Epithelial cell of prostate (primary cell): Measurements from ENCODE around the gene HES7.

ENCODE experiments used
- DNase-seq: peaks from one replicate; pipeline ENCODE4 v3.0.0-alpha.2; 2011; ENCODE audit warnings: low read depth, low spot score
- H3K27ac ChIP-seq: fragments of 450-650 bp; 2 replicates; pipeline ENCODE4 v1.5.1; 2017; ENCODE audit warnings: mild to moderate bottlenecking

HES7 gene

DNA sequence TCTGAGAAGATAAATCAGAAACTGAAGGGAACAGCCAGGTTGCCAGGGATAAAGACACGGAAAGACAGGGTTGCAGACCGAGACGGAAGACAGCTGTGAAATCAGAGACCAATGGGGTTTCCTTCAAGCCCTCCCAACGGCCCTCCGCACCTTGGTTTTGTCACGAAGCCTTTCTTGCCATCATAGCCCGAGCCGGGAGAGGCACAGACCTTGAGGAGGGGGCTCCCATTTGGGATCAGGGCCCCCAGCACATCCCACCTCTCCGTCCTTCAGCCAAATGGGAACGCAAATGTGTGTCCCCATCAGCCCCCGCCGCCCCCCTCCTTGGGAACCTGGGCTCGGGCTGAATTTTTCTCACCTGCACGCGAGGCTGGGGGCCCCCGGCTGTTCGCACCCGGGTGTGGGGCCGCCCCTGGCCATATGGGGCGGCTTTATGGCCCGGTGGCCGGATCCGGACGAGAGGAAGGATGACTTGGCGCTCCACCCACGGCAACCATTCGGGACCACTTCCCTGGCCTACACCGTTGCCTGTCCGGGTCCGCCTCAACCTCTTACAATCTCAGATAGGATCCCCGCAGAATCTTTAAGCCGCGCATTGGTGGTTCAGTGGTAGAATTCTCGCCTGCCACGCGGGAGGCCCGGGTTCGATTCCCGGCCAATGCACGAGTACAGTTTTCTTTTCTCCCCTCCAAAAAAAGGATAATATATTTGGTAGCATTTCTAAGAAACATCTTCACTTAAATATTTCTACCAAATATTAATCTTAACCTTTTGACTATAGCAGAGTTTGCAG lies 1.4 kb upstream of the HES7 start:
- no peak overlapping the region for H3K27ac ChIP-seq
- DNase-seq = no peak

DNA sequence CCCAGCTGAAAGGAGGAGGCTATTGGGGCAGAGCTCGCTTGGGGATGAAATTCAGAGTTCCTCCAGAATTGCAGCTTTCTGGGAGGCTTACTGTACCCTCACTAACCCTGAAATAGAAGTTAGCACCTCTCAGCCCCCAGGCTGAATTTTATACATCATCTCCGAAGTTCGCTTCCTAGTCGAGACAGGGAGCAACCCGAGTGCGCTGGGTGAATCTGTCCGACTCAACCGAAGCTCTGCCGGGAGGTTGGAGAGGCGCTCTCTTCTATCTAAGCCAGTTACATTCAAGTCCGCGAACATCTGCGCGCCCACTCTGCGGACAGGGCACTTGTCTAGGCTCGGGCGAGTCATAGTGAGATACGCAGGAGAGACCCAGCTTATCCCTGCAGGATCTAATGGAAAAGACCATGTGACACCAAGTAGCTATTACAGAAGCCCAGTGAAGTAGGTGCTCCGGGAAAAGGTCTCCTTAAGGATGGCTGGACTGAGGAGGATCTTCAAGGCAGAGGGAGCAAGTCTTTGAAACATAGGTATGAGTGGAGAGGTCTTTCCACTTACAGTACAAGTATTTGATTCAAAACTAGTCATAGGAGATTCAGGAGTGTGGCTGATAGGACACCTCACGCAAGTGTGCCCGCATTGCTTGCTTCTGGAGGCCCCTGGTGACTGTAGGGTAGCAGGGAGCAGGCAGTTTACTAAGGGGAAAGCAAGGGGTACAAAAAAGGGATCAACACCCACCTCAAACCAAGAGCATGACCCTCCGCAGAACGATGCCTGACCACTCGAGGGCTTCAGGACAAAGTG lies 646 bp upstream of the HES7 start:
- no peak overlapping the region for H3K27ac ChIP-seq
- no peak for DNase-seq

DNA sequence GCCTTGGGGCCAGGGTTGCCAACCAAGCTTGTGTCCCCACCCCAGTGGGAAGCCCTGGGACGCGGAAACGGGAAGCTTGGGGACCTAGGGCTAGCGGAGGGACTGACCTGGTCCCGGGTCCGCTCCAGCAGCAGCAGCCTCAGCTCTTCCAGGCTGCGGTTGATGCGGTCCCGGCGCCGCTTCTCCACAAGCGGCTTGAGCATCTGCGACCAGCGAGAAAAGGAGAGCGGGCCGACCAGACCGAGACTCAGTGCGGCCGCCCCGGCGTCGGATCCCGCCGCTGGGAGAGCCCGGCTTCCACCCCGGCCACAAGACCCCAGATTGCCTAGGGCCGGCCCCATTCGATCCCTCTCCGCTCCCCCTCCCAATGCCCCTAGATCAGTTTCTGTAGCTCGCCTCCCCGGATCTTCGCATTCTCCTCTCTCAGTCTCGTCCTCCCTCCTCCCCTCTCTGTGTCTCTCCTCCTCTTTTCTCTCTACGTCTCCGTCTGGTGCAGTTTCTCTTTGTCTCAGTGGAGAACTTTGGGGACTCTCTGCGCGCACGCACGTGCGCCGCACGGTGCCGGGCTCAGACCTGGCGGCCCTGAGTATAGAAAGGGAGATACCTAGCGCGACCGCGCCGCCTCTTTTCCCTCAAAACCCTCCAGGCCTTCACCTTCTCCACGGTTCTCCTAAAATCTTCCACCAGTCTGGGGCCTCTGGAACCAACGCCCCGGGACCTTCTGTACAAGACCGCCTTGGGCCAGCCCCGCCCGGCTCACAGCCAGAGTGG lies 797 bp downstream of the HES7 start:
- H3K27ac ChIP-seq = peak overlapping the region; percentile 94
- no peak for DNase-seq

DNA sequence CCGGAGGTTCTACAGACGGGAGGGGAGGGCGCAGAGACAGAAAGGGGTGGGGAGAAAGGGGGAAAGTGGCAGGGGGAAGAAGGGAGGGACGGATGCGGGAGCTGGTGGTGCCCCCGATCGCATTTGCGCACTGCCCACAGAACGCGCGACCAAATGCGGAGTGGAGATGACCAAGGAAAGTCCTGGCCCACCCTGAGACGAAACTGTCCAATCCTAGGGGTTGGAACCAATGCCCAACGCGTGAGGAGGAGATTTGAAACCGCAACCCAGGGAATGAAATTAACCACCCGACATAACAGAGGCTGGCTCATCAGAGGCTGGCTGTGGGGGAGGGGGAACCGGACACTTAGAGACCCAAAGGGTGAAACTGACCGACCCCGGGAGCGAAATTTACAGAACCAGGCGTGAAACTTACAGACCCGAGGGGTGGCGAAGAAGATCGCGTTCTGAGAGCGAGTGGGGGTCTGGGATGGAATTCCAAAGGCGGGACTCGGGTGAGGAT lies 1.4 kb downstream of the HES7 start:
- DNase-seq = no peak
- H3K27ac ChIP-seq = peak overlapping the region; percentile 94

DNA sequence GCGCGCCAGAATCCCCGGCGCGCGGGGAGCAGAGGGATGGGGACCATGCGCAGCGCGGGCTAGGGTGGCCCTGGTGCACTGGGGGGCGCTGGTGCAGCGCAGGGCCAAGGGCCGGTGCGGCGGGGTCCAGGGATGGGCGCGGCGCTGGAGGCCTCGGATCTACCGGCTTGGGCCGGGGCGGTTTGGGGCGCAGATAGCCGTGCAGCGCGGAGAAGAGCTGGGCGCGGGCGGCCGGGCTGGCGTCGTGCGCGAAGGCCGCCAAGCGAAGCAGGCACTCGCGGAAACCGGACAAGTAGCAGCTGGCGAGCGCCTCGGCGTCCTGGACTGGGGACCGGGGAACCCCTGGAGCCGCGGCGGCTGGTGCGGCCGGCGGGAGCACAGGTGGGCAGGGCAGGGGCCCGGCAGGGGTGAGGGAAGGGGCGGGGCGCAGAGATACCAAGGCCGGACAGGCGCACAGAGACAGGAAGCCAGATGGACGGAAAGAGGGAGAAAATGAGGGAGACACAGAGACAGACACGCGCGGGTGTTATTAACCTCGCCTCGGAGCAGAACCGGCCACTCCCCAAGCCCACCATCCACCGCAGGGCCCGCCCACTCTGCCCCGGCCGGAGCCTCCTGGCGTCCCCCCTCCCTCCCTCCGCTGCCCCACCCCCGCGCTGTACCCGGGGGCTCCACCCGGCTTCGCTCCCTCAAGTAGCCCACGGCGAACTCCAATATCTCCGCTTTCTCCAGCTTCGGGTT lies 2.1 kb downstream of the HES7 start:
- no peak for DNase-seq
- peak overlapping the region; percentile 94 for H3K27ac ChIP-seq

DNA sequence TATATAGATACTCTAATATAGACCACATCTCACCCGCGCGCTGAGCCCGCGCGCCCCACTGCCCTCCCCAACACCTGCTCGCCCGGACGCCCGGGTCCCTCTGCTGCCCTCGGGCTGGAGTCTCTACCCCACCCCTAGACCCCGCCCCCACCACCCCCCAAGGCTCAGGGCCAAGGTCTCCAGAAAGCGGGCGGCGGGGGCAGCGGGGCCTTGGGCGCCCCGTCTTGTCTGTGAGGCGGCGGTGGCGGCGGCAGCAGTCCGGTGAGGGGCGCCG lies 2.6 kb downstream of the HES7 start:
- H3K27ac ChIP-seq = peak overlapping the region; percentile 94
- no peak for DNase-seq

DNA sequence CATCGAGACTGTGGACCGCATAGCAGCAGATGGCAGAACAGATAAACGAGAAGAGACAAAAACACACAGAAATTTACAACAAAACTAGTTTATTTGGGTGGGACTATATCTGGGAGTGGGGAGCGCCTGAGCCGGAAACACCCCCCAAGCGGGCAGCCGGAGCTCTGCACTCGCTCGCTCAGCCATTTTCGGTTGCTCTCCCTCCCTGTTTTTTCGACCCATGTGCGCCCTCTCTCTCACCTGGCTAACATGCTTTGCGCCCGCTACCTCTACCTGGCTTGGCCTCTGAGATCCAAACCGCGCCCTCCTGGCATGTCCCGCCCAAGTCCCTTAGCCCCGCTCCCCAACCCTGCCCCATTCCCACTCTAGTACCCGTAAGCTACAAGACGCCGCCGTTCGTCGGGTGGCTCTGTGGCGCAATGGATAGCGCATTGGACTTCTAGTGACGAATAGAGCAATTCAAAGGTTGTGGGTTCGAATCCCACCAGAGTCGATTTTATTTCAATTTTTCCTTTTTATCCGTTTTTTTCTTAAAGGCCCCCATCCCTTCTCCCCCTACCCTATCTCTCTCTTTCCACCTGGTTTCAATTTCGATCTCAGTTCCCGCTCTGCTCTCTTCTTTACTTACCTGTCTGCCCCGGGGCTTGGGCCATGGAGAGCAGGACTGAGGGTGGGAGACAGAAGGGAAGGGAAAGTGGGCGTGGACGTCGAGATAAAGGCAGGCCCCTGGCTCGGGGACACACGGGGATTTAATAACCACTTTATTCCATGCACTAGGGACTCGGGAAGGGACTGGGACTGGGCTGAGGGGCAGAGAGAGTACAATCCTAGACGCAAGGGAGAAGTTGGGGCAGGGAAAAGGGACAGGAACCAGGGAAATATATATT lies 3.1 kb downstream of the HES7 start:
- peak overlapping the region; percentile 94 for H3K27ac ChIP-seq
- DNase-seq = peak; percentile 61

DNA sequence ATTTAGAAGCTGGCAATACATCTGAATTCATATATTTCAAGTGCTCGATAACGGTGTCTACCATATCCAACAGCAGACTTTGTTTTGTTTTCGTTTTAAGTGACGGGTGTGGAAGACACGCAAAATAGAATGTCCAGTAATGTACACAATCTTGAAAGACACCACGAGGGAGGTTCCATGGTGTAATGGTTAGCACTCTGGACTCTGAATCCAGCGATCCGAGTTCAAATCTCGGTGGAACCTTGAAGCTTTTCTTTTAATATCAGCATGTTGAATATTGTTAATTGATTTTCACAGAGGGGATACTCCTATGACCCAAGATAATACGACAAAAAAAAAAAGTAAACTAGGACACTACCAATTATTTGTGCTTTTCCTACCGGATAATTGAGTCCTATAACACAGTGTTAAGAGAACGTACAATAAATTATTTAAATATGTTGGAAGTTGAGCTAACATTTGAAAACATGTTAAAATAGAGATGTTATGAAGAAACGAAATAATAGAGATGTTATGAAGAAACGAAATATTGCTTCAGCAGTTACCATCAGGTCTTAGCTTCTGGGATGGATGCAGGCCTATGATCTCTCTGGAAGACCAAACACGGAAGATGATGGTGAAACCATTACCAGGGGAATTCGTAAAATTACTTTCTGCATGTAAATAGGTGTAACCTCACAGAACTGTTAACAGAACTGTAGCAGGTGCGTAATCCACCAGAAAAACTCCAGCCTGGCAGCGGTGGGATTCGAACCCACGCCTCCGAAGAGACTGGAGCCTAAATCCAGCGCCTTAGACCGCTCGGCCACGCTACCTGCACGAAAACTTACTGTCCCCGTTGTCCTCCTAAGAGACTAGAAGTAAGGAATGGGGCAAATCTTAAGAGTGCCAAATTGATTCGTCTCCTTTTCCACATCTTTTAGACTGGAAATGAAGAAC lies 4.1 kb downstream of the HES7 start:
- H3K27ac ChIP-seq = peak overlapping the region; percentile 94
- DNase-seq = peak; percentile 77

DNA sequence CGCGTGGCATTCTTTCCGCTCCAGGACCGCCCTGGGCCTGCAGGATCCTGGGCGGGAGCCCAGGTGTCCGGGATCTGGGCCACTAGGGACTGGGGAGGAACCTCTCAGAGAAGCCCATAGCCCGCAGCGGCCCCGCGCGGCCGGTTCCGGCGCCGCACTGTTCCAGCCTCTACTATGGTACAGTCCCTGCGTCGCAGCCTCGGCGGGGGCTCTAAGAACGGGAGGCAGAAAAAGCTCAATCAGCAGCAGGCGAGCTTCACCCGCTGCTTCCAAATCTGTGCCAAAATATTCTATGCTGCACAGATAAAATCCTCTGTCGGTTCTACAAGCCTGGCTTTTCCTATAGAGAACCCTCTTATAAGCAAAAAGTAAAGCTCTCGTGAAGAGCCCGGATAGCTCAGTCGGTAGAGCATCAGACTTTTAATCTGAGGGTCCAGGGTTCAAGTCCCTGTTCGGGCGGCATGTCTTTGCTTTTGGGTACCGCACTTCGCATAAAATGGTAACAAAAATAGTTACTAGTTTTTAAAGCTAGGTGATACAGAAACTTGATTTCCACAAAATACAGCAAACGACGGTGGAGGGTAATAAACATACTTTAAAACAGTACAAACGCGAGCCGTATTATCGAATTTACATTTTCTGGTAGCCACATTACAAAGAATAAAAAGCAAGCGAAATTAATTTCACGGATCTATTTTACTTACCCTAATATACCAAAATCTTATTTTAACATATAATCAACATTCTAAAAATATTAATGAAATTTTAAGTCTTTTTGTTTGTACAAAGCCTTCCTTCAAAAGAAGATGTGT lies 4.9 kb downstream of the HES7 start:
- DNase-seq = no peak
- peak overlapping the region; percentile 94 for H3K27ac ChIP-seq

DNA sequence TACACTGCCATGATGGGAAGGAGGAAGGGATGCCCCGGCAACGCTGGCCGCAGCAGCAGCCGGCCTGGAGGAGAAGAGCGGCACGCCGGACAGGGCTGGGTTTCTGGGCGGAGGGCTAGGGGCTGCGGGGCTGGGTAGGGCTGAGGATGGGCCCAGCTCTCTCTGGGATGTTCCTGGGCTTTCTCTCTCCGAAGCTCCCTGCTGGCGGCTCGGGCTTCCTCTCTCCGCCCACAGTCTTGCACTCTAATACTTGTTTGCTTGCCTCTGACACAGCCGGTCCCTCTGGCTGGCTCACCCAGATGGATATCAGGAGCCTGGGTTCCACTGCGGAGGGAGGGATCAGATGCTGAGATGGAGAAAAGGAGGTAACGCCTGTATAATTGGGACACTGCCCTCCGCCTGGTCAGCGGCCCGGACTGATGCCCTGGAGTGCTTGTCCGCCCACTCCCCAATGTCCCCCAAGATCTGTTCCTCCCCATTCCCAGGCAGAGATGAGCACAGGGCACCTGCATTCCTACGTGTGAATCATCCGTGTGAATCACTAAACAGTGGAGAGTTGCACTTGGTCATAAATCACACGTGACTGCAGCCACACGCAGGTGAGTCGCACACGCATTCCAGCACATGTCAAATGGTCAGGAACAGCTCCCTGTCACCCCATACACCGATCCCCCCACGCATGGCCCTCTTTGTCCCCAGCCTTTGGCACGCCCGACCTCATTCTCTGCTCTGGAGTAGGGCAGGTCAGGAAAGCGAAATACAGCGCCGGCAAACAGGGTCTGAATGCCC lies 5.7 kb downstream of the HES7 start, which contains the start of gene ALOXE3:
Gene ALOXE3, minus strand, starts transcription at position 535 of the 789 bp plus-strand sequence. Its CDS starts 524 bp downstream, at position 11.
- H3K27ac ChIP-seq = peak within 1 kb of the TSS; percentile 94
- DNase-seq = peak; percentile 91

DNA sequence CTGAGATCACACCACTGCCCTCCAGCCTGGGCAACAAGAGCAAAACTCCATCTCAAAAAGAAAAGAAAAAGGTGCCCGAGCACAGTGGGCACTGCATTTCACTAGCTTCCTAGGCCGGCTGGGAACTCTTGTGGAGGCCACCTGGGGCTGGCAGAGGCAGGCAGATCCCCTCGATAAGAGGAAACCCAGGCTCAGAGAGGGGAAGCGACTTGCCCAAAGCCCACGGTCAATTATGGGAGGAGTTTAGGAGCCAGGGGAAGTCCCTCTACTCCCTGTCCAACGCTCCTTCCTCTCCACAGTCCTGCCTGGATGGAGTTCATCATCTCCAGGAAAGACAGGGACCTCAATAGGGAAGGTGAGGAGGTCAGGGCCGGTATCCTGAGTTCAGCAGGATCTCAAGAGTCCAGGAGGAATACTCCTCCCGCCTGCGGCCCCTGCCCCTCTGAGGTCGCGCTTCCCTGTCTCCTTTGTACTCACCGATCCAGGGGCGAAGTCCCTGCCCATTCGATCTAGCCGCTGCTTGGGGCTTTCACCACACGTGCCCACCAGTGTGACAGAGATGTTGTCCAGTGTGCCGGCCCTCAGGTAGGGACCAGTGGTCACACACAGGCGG lies 6.4 kb downstream of the HES7 start:
- no peak for DNase-seq
- H3K27ac ChIP-seq = peak overlapping the region; percentile 94

DNA sequence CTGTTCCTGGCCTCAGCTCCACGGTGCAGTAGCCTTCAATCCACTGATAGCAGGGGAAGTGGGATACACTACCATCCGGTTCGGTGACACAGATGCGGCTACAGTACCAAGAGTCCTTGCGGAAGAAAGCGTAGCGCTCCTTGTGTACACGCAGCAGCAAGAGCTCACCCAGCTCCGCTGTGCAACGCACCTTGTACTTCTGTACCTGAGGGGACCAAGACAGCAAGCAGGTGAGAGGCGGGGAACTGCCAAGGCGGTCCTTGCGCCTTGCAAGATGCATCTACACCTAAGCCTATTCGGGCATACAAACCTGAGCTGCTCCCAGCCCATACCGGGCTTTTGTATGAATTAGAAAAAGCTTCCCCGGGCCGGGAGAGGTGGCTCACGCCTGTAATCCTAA lies 7.1 kb downstream of the HES7 start:
- no peak overlapping the region for H3K27ac ChIP-seq
- no peak for DNase-seq

DNA sequence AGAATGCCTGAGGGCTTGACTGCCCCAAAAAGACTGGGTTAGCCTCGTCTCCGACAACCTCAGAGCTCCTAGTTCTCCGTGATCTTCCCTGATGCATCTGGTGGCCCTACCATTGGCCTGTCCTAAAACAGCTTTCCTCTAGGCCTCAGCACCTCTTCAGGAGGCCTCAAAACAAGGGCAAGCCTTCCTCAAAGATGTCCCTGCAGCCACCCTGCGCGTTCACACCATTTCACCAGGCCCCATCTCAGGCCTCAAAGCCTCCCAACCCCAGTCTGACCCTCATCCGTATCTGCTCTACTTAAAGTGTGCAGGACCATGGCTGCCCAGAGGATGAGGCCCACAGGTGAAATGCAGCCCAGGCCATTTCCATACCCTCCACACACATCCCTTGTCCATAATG lies 13.0 kb downstream of the HES7 start:
- no peak overlapping the region for H3K27ac ChIP-seq
- no peak for DNase-seq

DNA sequence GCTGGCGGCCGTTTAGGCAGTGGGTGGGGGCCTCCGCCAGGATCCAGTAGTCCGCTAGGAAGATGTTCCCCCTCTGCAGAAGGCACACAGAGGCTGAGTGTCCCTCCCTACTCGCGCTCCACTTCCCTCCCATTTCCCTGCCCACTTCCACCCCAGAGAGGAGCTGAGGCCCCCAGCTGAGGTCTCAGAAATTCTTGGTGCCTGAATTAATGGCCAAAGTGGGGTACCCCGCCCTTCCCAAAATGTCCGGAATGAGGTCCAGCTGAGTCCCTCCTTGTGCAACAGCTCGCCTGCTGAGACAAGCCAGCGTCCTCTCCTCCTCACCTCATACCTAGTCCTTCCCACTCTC lies 13.5 kb downstream of the HES7 start:
- H3K27ac ChIP-seq = no peak overlapping the region
- no peak for DNase-seq

DNA sequence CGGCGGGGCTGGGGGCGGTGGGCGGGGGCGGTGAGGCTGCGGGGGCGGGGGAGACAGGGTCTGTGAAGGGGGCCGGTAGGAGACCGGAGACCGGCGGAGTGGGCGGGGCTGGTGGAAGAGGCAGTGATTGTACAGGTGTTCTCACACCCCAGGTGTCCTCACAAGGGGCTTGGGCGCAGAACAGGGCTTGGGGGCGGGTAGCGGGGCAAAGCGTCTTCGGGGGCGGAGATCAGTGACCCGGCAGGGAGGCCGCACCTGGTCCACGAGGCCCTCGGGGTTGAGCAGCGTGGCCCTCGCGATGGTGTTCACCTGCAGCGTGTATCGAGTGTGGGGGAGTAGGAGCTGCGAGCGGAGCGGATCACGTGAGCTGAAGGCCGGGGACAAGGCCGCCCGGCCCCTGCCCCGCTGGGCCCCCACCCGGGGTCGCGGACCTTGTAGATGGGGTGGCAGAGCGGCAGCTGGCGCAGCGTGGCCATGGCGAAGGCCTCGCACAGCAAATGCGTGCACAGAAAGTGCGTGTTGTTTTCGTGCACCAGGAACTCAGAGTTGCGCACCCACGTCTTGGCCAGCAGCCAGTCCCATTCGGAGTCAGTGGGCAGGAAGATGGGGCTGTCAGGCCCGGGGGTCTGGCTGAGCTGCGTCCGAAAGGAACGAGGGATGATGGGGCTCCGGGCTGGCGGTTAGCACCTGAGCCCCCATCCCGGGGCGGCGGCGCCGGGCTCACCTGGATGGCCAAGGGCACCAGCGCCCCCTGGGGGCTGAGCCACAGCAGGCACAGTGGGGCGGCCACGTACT lies 14.0 kb downstream of the HES7 start:
- H3K27ac ChIP-seq = no peak overlapping the region
- no peak for DNase-seq
